Dermis blood vessel endothelial cell (primary cell): Measurements from ENCODE around the gene CD74. TPM values are rescaled to one million over a fixed set of nuclear protein-coding genes. Genes with fewer than 3 reads are reported as not detected.
"Not testable (repeated sequence)": the region's sequence is repeated elsewhere in the genome, so short reads cannot be mapped to it uniquely, and the experiment has no call there.

Experiments
- DNase-seq: peaks from one replicate; pipeline ENCODE4 v3.0.0; 2010
- total RNA-seq: library from RNA; depleted of rRNA; stranded (reverse); fragments of >200 nt; gene quantifications from 2 replicates; pipeline ENCODE4 v1.2.3, GENCODE V29; 2014

CD74 gene
- total RNA-seq, 1 donor from 2014 or later: 4.8 TPM

GRCh38 chr5:150441813-150442698, 29.3 kb upstream of the CD74 start:
- peak; percentile 45 for DNase-seq

GRCh38 chr5:150440948-150441812, 28.5 kb upstream of the CD74 start:
- no peak for DNase-seq

GRCh38 chr5:150438873-150439546, 26.3 kb upstream of the CD74 start:
- peak; percentile 57 for DNase-seq

GRCh38 chr5:150436141-150436680, 23.5 kb upstream of the CD74 start:
- peak; percentile 92 for DNase-seq

- no peak for DNase-seq
Observed at GRCh38 chr5:150434464-150434863, 21.8 kb upstream of the CD74 start.

GRCh38 chr5:150431574-150431973, 18.9 kb upstream of the CD74 start:
- DNase-seq: no peak

- DNase-seq: no peak
Observed at GRCh38 chr5:150431048-150431447, 18.3 kb upstream of the CD74 start.

GRCh38 chr5:150429410-150429873, 16.7 kb upstream of the CD74 start:
- no peak for DNase-seq

- no peak for DNase-seq
Observed at GRCh38 chr5:150428978-150429377, 16.3 kb upstream of the CD74 start.

GRCh38 chr5:150428106-150428876, 15.6 kb upstream of the CD74 start:
- peak; percentile 58 for DNase-seq

- DNase-seq: not testable (repeated sequence)
Observed at GRCh38 chr5:150426165-150426564, 13.5 kb upstream of the CD74 start.

- no peak for DNase-seq
Observed at GRCh38 chr5:150422758-150423157, 10.0 kb upstream of the CD74 start.

- DNase-seq: no peak
Observed at GRCh38 chr5:150422075-150422474, 9.4 kb upstream of the CD74 start.

GRCh38 chr5:150419630-150420270, 7.0 kb upstream of the CD74 start:
- no peak for DNase-seq

GRCh38 chr5:150413902-150414790, 1.4 kb upstream of the CD74 start:
- not testable (repeated sequence) for DNase-seq

- no peak for DNase-seq
Observed at GRCh38 chr5:150413176-150413901, 629 bp upstream of the CD74 start.

- DNase-seq: peak; percentile 41
Observed at GRCh38 chr5:150411245-150411979, 1.3 kb downstream of the CD74 start.

GRCh38 chr5:150410524-150411244, 2.0 kb downstream of the CD74 start:
- peak; percentile 84 for DNase-seq
